ENCODE data around the gene FAM163B.

FAM163B gene

DNA sequence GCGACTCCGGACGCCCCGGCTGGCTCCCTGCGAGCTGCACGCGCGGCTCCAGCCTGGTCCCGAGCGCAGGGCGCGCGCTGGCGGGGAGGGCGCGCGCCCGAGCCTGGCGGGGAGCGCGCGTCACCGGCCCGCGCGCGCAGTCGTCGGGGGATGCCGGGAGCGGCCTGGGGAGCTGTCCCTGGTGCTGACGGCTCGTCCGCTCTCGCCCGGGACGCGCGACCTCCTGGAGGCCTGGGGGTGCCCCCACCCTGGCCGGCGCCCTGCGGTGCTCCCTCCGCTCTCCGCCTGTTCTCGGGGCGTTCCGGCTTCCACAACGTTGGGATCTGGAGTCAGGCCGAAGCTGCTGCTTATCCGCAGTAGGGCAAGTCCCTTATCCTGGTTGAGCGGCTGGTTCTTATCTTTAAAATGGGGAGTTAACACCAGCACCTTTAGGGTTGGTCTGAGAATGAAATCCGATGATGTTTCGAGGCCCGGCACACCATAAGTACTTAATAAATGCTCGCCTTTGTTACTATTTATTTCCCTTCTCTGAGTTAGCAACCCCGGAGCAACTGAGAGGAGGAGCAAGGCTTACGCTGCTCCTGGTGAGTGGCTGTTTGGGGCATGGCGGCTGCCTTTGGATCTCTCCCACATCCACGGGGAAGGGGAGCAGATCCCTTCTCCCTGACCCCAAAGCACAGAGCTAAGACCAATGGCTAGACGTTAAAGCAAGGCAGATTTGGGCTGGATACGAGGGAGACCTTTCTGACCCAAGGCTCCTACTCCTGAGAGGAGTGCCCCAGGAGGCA lies at the start of gene FAM163B:
Gene FAM163B, minus strand, starts transcription at position 79 of the 788 bp plus-strand sequence. CDS start 29,166 bp downstream, outside the sequence.
- no peak for DNase-seq

GRCh38 chr9:133657120-133657661 lies 48.0 kb upstream of the FAM163B start:
- DNase-seq = no peak

DNA sequence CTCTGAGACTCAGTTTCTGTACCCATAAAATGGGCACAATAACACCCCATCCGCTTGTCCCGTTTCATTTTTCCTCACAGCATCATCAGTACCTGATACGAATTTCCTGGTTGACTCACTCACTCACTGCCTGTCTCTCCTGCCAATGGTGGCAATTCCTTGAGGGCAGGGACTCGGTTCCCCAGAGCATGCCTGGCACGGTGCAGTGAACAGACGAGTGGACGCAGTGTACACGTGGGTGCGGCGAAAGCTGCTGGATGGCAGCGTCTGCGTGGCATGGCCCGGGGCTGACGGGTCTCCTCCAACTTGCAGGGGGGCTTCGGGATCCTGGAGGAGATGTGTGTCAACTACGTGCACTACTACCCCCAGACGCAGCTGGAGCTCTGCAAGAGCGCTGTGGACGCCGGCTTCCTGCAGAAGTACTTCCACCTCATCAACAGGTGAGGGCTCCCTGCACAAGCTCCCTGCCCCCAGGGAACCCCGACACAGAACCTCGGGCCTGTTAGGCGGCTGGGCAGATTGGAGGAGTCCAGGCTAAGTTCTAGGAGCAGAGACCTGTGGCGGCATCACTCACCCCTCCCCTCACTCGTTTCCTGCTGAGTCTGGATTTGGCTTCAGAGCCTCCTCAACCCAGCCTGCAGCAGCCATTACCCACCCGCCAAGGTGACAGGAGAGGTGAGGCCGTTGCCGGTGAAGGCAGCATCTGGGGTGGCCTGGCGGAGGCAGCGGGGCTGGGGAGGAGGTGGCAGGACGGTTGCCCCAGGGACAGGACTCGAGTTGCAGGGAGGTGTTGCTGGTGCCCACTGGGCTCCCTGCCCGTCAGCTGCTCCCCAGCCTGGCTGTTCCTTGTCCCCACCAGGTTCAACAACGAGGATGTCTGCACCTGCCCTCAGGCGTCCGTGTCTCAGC lies 47.3 kb upstream of the FAM163B start:
- DNase-seq = no peak

DNA sequence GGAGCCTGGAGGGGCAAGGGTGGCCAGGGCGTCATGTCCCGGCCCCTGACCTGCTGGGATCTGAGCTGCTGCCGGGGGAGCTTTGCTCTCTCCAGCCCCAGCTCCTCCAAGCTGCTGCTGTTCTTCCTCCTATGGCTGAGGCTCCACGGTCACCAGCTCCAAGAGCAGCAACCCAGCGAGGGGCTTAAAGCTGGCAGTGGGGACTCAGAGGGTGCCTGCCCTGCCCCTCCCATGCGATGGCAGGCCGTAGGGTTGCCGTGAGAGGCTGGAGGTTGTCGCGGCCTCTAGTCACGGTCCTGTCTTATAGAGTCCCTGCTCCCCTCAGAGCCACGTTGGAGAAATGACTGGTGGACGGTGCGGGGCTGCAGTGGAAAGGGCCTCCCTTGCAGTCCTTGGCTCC lies 46.5 kb upstream of the FAM163B start:
- no peak for DNase-seq

GRCh38 chr9:133654736-133655657 lies 45.8 kb upstream of the FAM163B start:
- DNase-seq = no peak

DNA sequence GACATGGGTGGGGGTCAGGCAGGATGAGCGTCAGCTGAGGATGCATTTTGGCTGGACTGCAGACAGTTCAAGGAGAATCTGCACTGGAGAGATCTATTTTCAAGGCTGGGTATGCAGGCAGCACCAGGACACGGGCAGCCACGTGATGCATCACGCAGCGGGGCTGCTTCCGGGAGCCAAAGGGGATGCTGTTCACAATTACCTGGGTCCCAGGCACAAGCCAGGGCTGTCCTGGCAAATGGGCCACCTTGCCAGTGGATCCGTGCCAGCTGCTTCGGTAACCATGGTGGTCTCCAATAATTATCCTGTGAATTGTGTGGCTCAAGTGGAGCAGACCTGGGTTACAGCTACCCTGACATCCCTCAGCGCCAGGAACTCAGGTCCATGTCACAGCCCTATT lies 44.4 kb upstream of the FAM163B start:
- DNase-seq = no peak

- no peak for DNase-seq
Observed at GRCh38 chr9:133650026-133650425, 40.8 kb upstream of the FAM163B start.

GRCh38 chr9:133649194-133649593 lies 40.0 kb upstream of the FAM163B start:
- DNase-seq = no peak

GRCh38 chr9:133647765-133648469 lies 38.7 kb upstream of the FAM163B start:
- no peak for DNase-seq

DNA sequence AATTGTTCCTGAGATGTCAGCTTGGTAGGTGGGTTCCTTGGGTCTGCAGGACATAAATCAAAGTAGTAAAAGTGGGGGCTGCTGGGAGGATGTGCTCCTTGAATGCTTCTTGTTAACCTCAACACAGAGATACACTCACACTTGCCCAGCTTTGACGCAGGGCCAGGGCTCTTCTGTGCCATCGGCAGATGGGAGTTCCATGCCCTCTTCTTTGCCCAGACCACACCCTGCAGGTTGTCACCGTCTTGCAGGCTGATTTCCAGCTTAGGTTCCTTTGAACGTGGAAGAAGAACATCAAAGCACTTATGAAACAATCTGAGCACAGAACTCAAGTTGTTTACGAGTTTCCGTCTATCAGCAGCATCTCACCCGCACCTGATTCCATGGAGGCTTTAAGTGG lies 38.0 kb upstream of the FAM163B start:
- DNase-seq = no peak

DNA sequence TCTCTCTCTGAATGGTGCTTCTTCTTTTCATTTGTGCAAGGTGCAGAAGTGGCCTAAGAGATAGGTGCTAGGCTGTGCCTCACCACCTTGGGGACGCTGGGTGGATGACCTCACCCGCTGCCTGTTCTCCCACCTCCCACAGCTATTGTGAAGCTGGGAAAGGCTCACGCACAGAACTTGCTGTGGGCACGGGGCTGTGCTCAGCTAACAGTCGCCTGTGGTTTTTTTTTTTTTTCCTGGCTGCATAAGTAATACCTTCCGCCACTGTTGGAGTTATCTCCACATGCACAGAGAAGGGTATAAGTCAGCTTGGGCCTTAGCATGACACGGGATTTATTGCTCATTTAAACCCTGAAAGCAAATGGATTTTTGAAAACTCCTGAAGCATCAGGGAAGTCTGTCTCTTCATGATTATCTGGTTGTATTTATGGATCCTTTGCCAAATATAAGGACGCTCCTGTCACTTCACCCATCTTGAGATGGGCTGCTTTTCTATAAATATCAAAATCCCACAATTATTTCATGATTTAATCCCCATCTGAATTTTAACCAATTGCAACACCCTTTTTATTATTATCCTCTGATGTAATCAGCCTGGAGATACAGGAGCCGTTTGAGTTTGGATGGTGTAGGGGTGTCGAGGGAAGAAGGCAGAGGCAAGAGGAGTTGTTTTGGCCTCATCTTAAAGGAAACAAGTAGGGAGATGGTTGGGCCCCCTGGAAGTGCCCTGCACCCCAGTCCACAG lies 36.0 kb upstream of the FAM163B start:
- no peak for DNase-seq

GRCh38 chr9:133643978-133644760 lies 35.0 kb upstream of the FAM163B start:
- DNase-seq = no peak

DNA sequence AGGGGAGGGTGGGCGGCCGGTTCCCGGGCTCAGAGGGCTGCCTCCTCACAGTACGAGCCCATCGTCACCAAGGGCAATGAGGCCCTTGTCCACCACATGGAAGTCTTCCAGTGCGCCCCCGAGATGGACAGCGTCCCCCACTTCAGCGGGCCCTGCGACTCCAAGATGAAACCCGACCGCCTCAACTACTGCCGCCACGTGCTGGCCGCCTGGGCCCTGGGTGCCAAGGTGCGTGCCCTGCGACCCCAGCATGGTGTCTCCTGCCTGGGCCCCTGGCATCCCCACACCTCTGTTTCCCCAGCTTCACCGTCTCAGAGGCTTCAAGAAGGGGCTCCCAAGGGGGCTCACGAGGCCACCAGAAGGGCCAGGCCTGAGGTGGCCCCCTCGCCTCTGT lies 34.2 kb upstream of the FAM163B start:
- no peak for DNase-seq

DNA sequence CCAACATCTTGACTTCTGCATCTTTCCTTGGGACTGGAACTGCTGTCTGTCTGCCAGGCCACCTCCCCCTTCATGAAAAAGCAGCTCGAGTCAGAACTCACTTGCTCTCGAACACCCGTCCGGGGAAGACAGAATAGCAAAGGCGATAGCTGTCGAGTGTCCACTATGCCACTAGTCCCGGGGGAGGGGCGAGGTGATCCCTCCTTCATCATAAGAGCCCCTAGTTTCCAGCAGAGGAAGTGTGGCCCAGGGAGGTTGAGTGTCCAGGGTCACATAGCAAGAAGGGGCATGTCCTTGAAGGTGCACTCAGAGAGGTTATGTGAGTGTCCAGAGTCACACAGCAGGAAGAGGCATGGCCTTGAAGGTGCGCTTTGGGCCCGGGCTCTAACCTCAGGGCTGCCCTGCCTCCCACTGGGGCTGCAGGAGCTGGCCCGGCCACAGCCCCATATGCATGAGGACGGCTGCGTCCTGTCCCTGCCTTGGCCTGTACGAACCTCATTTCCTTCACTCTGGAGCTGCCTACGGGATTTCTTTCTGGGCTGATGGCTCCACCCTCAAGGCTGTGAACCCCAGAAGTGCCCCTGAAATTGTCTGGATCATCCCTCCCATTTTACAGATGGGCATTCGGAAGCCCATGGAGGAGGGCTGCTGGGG lies 33.6 kb upstream of the FAM163B start:
- DNase-seq = no peak

- no peak for DNase-seq
Observed at GRCh38 chr9:133641861-133642595, 32.8 kb upstream of the FAM163B start.

DNA sequence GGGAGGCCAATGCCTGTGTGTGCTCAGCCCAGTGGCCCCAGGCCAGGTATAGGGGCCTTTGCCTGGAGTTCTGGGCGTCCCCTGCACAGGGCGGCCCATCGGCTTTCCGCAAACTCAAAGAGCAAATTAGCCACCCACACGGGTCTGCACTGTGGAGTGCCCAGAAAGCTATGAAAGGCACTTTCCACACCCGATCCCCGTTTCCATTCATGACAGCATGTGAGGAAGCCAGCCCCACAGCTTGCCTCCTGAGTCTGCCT lies 32.1 kb upstream of the FAM163B start:
- DNase-seq = no peak

DNA sequence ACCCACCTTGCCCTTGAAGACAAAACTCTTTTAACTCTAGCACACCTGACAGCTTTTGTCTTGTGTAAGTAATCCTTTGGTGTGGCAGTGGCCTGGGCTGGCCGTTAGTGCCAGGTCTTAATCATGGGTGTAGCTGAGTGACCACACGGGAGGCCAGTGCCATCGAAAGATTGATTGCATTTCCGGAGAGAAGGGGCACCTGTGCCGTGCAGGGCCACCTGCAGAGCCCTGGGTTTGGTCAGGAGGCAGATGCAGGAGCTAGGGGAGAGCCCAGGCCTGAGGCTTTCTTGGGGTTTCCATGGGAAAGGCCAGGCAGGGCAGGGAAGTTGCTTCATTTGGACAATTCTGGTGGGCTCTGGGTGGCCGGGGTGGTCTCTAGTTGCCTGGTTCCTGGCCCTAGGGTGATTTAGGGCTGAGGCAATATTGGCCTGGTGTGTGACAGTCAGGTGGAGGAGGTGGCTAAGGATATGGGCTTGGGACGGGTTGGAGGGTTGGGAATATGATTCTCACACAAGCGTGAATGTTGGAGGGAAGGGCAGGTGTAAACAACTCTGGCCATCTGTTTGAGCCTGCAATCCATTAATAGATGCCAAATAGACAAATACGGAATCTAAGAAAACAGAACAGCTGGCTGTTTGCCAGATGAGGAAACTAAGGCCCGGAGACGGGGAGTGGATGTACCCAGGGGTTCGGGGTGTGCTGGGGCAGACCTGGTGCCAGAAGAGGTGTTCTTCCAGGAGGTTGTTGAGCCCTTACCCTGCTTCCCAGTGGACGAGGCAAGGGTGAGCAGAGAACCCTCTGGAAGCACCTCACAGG lies 31.6 kb upstream of the FAM163B start:
- no peak for DNase-seq

DNA sequence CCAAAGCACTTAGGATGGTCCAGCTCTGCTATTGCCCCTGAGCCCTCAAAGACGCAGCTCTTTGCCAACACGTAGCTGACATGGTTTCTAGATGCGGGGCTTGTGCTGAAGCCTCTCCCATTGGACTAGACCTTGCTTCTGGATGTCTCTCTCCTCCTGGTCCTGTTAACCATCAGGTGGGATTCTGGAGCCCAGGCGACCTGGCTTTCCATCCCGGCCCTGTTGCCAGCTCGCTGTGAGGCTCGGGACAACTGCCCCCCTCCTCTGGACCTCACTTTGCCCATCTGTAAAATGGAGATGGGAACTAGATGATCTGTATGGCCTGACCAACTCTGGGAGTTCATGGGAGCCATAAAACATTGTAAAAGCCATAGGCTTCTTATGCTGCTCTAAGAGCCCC lies 31.0 kb upstream of the FAM163B start:
- DNase-seq = no peak

Measured in GOT3 (cell line).